Tibial artery (tissue), 4 donors: ENCODE results near the gene NUMBL.

Experiments used
- DNase-seq, 2 donors: peaks; one replicate each; pipeline ENCODE4 v3.0.0-alpha.2; 2019
- H3K27ac ChIP-seq, 2 donors: fragments of 200-600 bp; sonication (generic) in 1 of 2; 1 replicate in 1 of 2; 2 replicates in 1 of 2; pipeline ENCODE4 v1.5.1; 2018 to 2019; ENCODE audit warnings: mild to moderate bottlenecking in 1 of 2
- H3K27me3 ChIP-seq, 2 donors: fragments of 200-600 bp; sonication (generic) in 1 of 2; one replicate each; pipeline versions ENCODE4 v1.5.1 to v1.6.0; 2016 to 2019
- H3K36me3 ChIP-seq, 3 donors: fragments of 200-600 bp; sonication (generic) in 2 of 3; one replicate each; pipeline ENCODE4 v1.5.1; 2016 to 2019; ENCODE audit warnings: mild to moderate bottlenecking in 2 of 3
- H3K4me1 ChIP-seq, 4 donors: fragments of 200-600 bp; sonication (generic) in 2 of 4; 1 replicate in 3 of 4; 2 replicates in 1 of 4; pipeline ENCODE4 v1.5.1; 2016 to 2019
- H3K4me3 ChIP-seq, 2 donors: fragments of 200-600 bp; sonication (generic) in 1 of 2; 1 replicate in 1 of 2; 2 replicates in 1 of 2; pipeline ENCODE4 v1.5.1; 2018 to 2019; ENCODE audit warnings: mild to moderate bottlenecking in 2 of 2
- H3K9me3 ChIP-seq, 3 donors: fragments of 200-600 bp; sonication (generic) in 1 of 3; one replicate each; pipeline ENCODE4 v1.5.1; 2016 to 2019
- intact Hi-C: fragments of 100-400 bp; cut with DNase I; formaldehyde crosslinking; loops from one replicate; pipeline ENCODE4 v1.15.0; 2023; ENCODE audit warnings: low total_unique reads
- TF ChIP-seq, protein P1 (sequence below), 2 experiments: fragments of 200-600 bp in 1 of 2; fragments of 450-650 bp in 1 of 2; IDR thresholded peaks; one replicate each; pipeline ENCODE4 v1.5.1; 2017 to 2019; ENCODE audit warnings: antibody characterized with exemption in 2 of 2, mild to moderate bottlenecking in 1 of 2, moderate library complexity in 1 of 2

NUMBL gene

DNA sequence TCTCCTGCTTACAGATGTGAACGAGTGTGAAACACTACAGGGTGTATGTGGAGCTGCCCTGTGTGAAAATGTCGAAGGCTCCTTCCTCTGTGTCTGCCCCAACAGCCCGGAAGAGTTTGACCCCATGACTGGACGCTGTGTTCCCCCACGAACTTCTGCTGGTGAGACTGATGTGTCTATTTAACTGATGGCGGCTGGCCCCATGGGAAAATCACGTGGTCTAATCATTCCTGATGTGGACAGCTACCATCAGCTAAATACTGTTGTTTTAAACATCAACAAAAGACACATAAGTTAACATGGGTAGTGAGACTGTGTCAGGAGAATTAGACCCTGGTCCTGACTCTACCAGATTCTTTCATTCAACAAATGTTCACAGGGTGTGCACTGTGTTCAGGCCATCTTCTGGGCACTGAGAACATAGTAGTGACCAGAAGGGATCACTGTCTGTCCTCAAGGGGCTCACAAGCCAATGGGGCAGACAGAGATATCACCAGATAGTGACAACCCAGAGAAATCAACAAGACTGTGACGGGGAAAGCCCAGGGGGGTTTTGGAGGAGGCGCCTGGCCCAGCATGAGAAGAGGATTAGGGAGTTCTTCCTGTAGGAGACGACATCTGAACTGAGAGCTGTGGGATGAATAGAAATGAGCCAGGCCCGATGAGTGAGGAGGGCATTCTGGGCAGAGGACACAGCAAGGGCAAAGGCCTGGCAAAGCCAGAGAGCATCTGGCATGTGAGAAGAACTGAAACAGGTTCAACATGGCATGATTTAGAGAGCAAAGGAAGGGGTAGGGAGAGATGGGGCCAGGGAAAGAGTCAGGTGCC, 70.9 kb downstream of the NUMBL start:
- peaks cover 0 to 8% (median 2%) of the 10 kb centered on the region in 4 donors for H3K4me1 ChIP-seq
- DNase-seq, result no peak
- no peaks in the 10 kb centered on the region for H3K9me3 ChIP-seq
- peaks cover 35 to 55% (median 49%) of the 10 kb centered on the region in 3 donors for H3K36me3 ChIP-seq
- no peaks in the 10 kb centered on the region for H3K27me3 ChIP-seq
- H3K4me3 ChIP-seq, result no peak overlapping the region
- intact Hi-C loops, result no loop called here
- TF ChIP-seq, protein P1, sequence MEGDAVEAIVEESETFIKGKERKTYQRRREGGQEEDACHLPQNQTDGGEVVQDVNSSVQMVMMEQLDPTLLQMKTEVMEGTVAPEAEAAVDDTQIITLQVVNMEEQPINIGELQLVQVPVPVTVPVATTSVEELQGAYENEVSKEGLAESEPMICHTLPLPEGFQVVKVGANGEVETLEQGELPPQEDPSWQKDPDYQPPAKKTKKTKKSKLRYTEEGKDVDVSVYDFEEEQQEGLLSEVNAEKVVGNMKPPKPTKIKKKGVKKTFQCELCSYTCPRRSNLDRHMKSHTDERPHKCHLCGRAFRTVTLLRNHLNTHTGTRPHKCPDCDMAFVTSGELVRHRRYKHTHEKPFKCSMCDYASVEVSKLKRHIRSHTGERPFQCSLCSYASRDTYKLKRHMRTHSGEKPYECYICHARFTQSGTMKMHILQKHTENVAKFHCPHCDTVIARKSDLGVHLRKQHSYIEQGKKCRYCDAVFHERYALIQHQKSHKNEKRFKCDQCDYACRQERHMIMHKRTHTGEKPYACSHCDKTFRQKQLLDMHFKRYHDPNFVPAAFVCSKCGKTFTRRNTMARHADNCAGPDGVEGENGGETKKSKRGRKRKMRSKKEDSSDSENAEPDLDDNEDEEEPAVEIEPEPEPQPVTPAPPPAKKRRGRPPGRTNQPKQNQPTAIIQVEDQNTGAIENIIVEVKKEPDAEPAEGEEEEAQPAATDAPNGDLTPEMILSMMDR (IDR thresholded peaks at IDR 0.05), result no peak
- no peak overlapping the region for H3K27ac ChIP-seq

DNA sequence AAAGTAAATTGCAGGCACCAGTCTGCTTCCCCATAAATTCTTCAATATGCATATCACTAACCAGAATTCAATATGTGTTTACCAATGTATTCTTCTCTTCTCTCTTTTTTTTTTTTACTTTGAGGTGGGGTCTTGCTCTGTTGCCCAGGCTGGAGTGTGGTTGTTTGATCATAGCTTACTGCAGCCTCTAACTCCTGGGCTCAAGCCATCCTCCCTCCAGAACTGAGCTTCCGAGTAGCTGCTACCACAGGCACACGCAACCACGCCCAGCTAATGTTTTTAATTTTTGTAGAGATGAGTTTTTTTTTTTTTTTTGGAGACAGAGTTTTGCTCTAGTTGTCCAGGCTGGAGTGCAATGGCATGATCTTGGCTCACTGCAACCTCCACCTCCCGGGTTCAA, 72.5 kb downstream of the NUMBL start:
- Histone ChIP-seq H3K27ac (no peak overlapping the region), H3K27me3 (no peaks in the 10 kb centered on the region), H3K4me1 (peaks cover 0 to 21% (median 10%) of the 10 kb centered on the region in 4 donors), H3K9me3 (no peaks in the 10 kb centered on the region), H3K36me3 (peaks cover 35 to 40% (median 39%) of the 10 kb centered on the region in 3 donors), H3K4me3 (no peak overlapping the region)
- TF ChIP-seq, protein P1 (IDR thresholded peaks at IDR 0.05), result no peak
- intact Hi-C loops, result no loop called here
- DNase-seq, result no peak

DNA sequence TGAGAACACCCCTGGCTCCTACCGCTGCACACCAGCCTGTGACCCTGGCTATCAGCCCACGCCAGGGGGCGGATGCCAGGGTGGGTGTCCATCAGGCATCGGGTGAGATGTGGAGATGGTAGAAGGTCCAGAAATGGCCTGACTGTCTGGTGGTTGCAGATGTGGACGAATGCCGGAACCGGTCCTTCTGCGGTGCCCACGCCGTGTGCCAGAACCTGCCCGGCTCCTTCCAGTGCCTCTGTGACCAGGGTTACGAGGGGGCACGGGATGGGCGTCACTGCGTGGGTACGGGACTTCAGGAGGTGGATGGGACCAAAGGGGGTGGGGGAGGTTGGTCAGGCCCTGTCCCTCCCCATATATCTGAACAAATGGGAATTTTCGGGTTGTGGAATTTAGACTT, 73.5 kb downstream of the NUMBL start:
- Histone ChIP-seq H3K27me3 (no peaks in the 10 kb centered on the region), H3K27ac (no peak overlapping the region), H3K4me3 (no peak overlapping the region), H3K36me3 (peaks cover 25 to 30% (median 29%) of the 10 kb centered on the region in 3 donors), H3K4me1 (peaks cover 0 to 21% (median 10%) of the 10 kb centered on the region in 4 donors), H3K9me3 (no peaks in the 10 kb centered on the region)
- intact Hi-C loops, result no loop called here
- TF ChIP-seq, protein P1 (IDR thresholded peaks at IDR 0.05), result no peak
- no peak for DNase-seq

DNA sequence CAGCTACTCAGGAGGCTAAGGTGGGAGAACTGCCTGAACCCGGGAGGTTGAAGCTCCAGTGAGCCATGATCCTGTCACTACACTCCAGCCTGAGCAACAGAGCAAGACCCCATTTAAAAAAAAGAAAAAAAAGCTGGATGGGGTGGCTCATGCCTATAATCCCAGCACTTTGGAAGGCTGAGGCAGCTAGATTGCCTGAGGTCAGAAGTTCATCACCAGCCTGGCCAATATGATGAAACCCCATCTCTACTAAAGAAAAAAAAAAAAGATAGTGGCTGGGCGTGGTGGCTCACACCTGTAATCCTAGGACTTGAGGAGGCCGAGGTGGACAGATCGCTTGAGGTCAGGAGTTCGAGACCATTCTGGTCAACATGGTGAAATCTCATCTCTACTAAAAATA, 74.3 kb downstream of the NUMBL start:
- no peak overlapping the region for H3K27ac ChIP-seq
- H3K36me3 ChIP-seq, result peaks cover 18 to 22% (median 21%) of the 10 kb centered on the region in 3 donors
- no peaks in the 10 kb centered on the region for H3K9me3 ChIP-seq
- intact Hi-C loops, result no loop called here
- H3K4me1 ChIP-seq, result peaks cover 0 to 23% (median 11%) of the 10 kb centered on the region in 4 donors
- TF ChIP-seq, protein P1 (IDR thresholded peaks at IDR 0.05), result no peak
- no peaks in the 10 kb centered on the region for H3K27me3 ChIP-seq
- H3K4me3 ChIP-seq, result no peak overlapping the region
- no peak for DNase-seq
